HepG2 (cell line): Measurements from ENCODE around the gene ZFPM1. TPM values are rescaled to one million over a fixed set of nuclear protein-coding genes. Genes with fewer than 3 reads are reported as not detected.

Experiments used
- ARHGAP35 ChIP-seq: sonication (generic); formaldehyde crosslinking; IDR thresholded peaks from 2 replicates; pipeline ENCODE4 v1.9.0; 2022; ENCODE audit warnings: mild to moderate bottlenecking, inconsistent platforms, moderate library complexity, missing genetic modification reagents, borderline replicate concordance
- CBX1 ChIP-seq: IDR thresholded peaks from one replicate; pipeline ENCODE4 v1.6.1; 2016; ENCODE audit warnings: antibody characterized with exemption, low read depth
- CCAR2 ChIP-seq: fragments of 200-400 bp; formaldehyde crosslinking; optimal IDR thresholded peaks from 2 replicates; pipeline ENCODE3; 2018; ENCODE audit warnings: low read depth, mild to moderate bottlenecking, low read length, moderate library complexity
- CREBL2 ChIP-seq: sonication (generic); formaldehyde crosslinking; IDR thresholded peaks from 2 replicates; pipeline ENCODE4 v1.8.1; 2023; ENCODE audit warnings: missing genetic modification reagents, mild to moderate bottlenecking, borderline replicate concordance
- ERF ChIP-seq: IDR thresholded peaks from 2 replicates; pipeline ENCODE4 v1.6.1; 2018; ENCODE audit warnings: missing biosample characterization, missing genetic modification reagents
- HHEX ChIP-seq: IDR thresholded peaks from 2 replicates; pipeline ENCODE4 v1.6.1; 2016; ENCODE audit warnings: control low read depth
- IRX3 ChIP-seq: sonication (generic); formaldehyde crosslinking; IDR thresholded peaks from 2 replicates; pipeline ENCODE4 v1.8.1; 2023; ENCODE audit warnings: mild to moderate bottlenecking, low read depth, missing genetic modification reagents, borderline replicate concordance
- JDP2 ChIP-seq: sonication (generic); formaldehyde crosslinking; IDR thresholded peaks from 2 replicates; pipeline ENCODE4 v1.8.1; 2022; ENCODE audit warnings: missing genetic modification reagents, borderline replicate concordance
- MLX ChIP-seq: IDR thresholded peaks from 2 replicates; pipeline ENCODE4 v1.6.1; 2016
- MYNN ChIP-seq: sonication (generic); formaldehyde crosslinking; IDR thresholded peaks from 2 replicates; pipeline ENCODE4 v1.4.0; 2020; ENCODE audit warnings: mild to moderate bottlenecking, low read depth, missing genetic modification reagents
- NCOA1 ChIP-seq: sonication (generic); formaldehyde crosslinking; IDR thresholded peaks from 2 replicates; pipeline ENCODE4 v1.9.0; 2021; ENCODE audit warnings: missing genetic modification reagents
- PATZ1 ChIP-seq: sonication (generic); formaldehyde crosslinking; IDR thresholded peaks from 2 replicates; pipeline ENCODE4 v1.4.0; 2020; ENCODE audit warnings: missing genetic modification reagents
- RXRB ChIP-seq: IDR thresholded peaks from 2 replicates; pipeline ENCODE4 v1.6.1; 2016; ENCODE audit warnings: borderline replicate concordance, missing genetic modification reagents, missing compliant biosample characterization
- SNAPC5 ChIP-seq: sonication (generic); formaldehyde crosslinking; IDR thresholded peaks from 2 replicates; pipeline ENCODE4 v1.8.1; 2023; ENCODE audit warnings: mild to moderate bottlenecking, missing genetic modification reagents, borderline replicate concordance
- SRSF9 ChIP-seq: fragments of 200-400 bp; formaldehyde crosslinking; IDR thresholded peaks from 2 replicates; pipeline ENCODE4 v1.6.1; 2018; ENCODE audit warnings: borderline replicate concordance, mild to moderate bottlenecking, low read depth, low read length; ENCODE audit not compliant: insufficient read depth, poor library complexity, severe bottlenecking
- THAP8 ChIP-seq: sonication (generic); formaldehyde crosslinking; IDR thresholded peaks from 2 replicates; pipeline ENCODE4 v1.5.1; 2020; ENCODE audit warnings: missing genetic modification reagents, mild to moderate bottlenecking, borderline replicate concordance
- XRCC5 ChIP-seq: fragments of 200-400 bp; formaldehyde crosslinking; optimal IDR thresholded peaks from 2 replicates; pipeline ENCODE3; 2017; ENCODE audit warnings: mild to moderate bottlenecking, low read length
- ZNF224 ChIP-seq: sonication (generic); formaldehyde crosslinking; IDR thresholded peaks from 2 replicates; pipeline ENCODE4 v1.5.0; 2020; ENCODE audit warnings: mild to moderate bottlenecking, missing genetic modification reagents
- ZNF225 ChIP-seq: sonication (generic); formaldehyde crosslinking; IDR thresholded peaks from 2 replicates; pipeline ENCODE4 v1.4.0; 2020; ENCODE audit warnings: mild to moderate bottlenecking, missing genetic modification reagents
- ZNF281 ChIP-seq: sonication (generic); formaldehyde crosslinking; IDR thresholded peaks from 2 replicates; pipeline ENCODE4 v1.4.0; 2020; ENCODE audit warnings: missing genetic modification reagents, borderline replicate concordance
- ZNF550 ChIP-seq: sonication (generic); formaldehyde crosslinking; IDR thresholded peaks from 2 replicates; pipeline ENCODE4 v1.4.0; 2020; ENCODE audit warnings: mild to moderate bottlenecking, missing genetic modification reagents, borderline replicate concordance
- ZNF619 ChIP-seq: sonication (generic); formaldehyde crosslinking; IDR thresholded peaks from 2 replicates; pipeline ENCODE4 v1.4.0; 2020; ENCODE audit warnings: mild to moderate bottlenecking, missing genetic modification reagents
- ZNF746 ChIP-seq: sonication (generic); formaldehyde crosslinking; IDR thresholded peaks from 2 replicates; pipeline ENCODE4 v1.8.0; 2022; ENCODE audit warnings: mild to moderate bottlenecking, missing genetic modification reagents
- polyA plus RNA-seq, 8 experiments: library from polyadenylated mRNA; depleted of rRNA in 3 of 8; stranded (reverse) in 7 of 8; unstranded in 1 of 8; fragments of >200 nt; fragmentation: Illumina TruSeq in 4 of 8; extraction: Trizol in 4 of 8; gene quantifications; 2 replicates each; pipeline versions ENCODE4 v1.2.1 to v1.2.3, GENCODE V29; 2011 to 2016; ENCODE audit warnings: low read depth in 4 of 8, missing spikeins in 1 of 8, mixed read lengths in 1 of 8; ENCODE audit not compliant: insufficient read depth in 1 of 8
- total RNA-seq, 5 experiments: library from RNA; depleted of rRNA; stranded (reverse); fragments of >200 nt; fragmentation: Illumina TruSeq; extraction: Trizol; gene quantifications; 2 replicates each; pipeline ENCODE4 v1.2.3, GENCODE V29; 2016; ENCODE audit warnings: low read depth in 1 of 5

Gene ZFPM1
- total and polyA plus RNA-seq, 2 of the 13 experiments (the other 11 are each of a cell fraction or from before 2014, with no cell fraction given): 1.3 to 3.8 TPM

GRCh38 chr16:88527186-88527936 lies 74.3 kb downstream of the ZFPM1 start (continued):
- no peak for TF ChIP-seq JDP2
- no peak for TF ChIP-seq HHEX
- TF ChIP-seq ARHGAP35 (CRISPR knock-in tag): 0 out of 2 replicates have a peak, but pooled peaks have one; percentile 21
- TF ChIP-seq NCOA1 (CRISPR knock-in tag): peak; percentile 59; the same call in 1 of the 2 replicates
- no peak for TF ChIP-seq THAP8 (CRISPR knock-in tag)
- TF ChIP-seq ZNF225 (CRISPR knock-in tag): 0 out of 2 replicates have a peak, but pooled peaks have one; percentile 50
- TF ChIP-seq ZNF619: peak; percentile 91; the same call in 1 of the 2 replicates
- no peak for TF ChIP-seq CCAR2
- TF ChIP-seq ZNF746 (CRISPR knock-in tag): no peak
- TF ChIP-seq ZNF281 (CRISPR knock-in tag): 0 out of 2 replicates have a peak, but pooled peaks have one; percentile 28
- no peak for TF ChIP-seq SRSF9
- TF ChIP-seq MLX (CRISPR knock-in tag): no peak
- TF ChIP-seq CREBL2 (CRISPR knock-in tag): no peak
- no peak for TF ChIP-seq XRCC5
- no peak for TF ChIP-seq IRX3 (CRISPR knock-in tag)
- TF ChIP-seq ZNF224 (CRISPR knock-in tag): no peak
- peak; percentile 62; the same call in 1 of the 2 replicates for TF ChIP-seq ZNF550
- TF ChIP-seq CBX1: no peak
- TF ChIP-seq SNAPC5 (CRISPR knock-in tag): no peak
- TF ChIP-seq ERF (CRISPR knock-in tag): peak; percentile 81
- TF ChIP-seq PATZ1 (CRISPR knock-in tag): peak; percentile 71
- TF ChIP-seq MYNN (CRISPR knock-in tag): no peak
- peak; percentile 51; the same call in 1 of the 2 replicates for TF ChIP-seq RXRB (CRISPR knock-in tag)
